ENCODE measurements around the gene GID8. TPM values are rescaled to one million over a fixed set of nuclear protein-coding genes. Genes with fewer than 3 reads are reported as not detected.

Gene GID8
- total RNA-seq, 1 experiment from 2014 or later: 37.2 TPM

- Histone ChIP-seq H3K36me3 (ENCODE audit: low read depth, low read length) (no peaks in the 10 kb centered on the region), H3K4me2 (ENCODE audit: low read length) (no peak overlapping the region), H3K4me3 (ENCODE audit: low read length) (no peak overlapping the region), H3F3A (ENCODE audit: low read length, unreplicated experiment) (no peaks in the 10 kb centered on the region), H3K27me3 (ENCODE audit: low read length) (peaks cover 11% of the 10 kb centered on the region), H3K9me2 (replicated peaks; ENCODE audit: low read length) (no peaks in the 10 kb centered on the region), H3K9ac (ENCODE audit: low read length) (no peak overlapping the region), H2AFZ (ENCODE audit: low read length) (no peak overlapping the region), H4K20me1 (ENCODE audit: low read length) (no peaks in the 10 kb centered on the region), H3K4me1 (ENCODE audit: insufficient read depth, low read length) (peaks cover 4% of the 10 kb centered on the region; the same call in 1 of the 2 replicates), H3K9me3 (ENCODE audit: low read length) (no peaks in the 10 kb centered on the region), H3K27ac (ENCODE audit: low read length) (no peak overlapping the region), H3K79me2 (ENCODE audit: low read length) (no peaks in the 10 kb centered on the region)
- ATAC-seq (no peak), DNase-seq (no peak)
- ChIA-PET POLR2A (ENCODE audit: unreplicated experiment) (interaction anchor here (0.5 kb wide), 1 partner anchor 67 kb away, joined by 4 read pairs; no protein-coding TSS in a partner anchor), CTCF (no interaction called here)
- TF ChIP-seq EZH2phosphoT487 (IDR thresholded peaks at IDR 0.05; ENCODE audit: borderline replicate concordance, low read length) (no peak), EZH2 (IDR thresholded peaks at IDR 0.05; ENCODE audit: low read length, unreplicated experiment) (no peak), CTCF (conservative IDR thresholded peaks at IDR 0.05; ENCODE audit: low read depth, low read length) (no peak)
- BruUV-seq (replicated peaks): no TSS peak
- intact Hi-C loops (cut with micrococcal nuclease): no loop called here
Observed at GRCh38 chr20:62967628-62968351, 29.8 kb downstream of the GID8 start.

- Histone ChIP-seq H3K27ac (ENCODE audit: low read length) (no peak overlapping the region), H3K9me3 (ENCODE audit: low read length) (no peaks in the 10 kb centered on the region), H3K9ac (ENCODE audit: low read length) (no peak overlapping the region), H3K4me1 (ENCODE audit: insufficient read depth, low read length) (peaks cover 5% of the 10 kb centered on the region; the same call in 1 of the 2 replicates), H3K4me3 (ENCODE audit: low read length) (no peak overlapping the region), H4K20me1 (ENCODE audit: low read length) (no peaks in the 10 kb centered on the region), H3K9me2 (replicated peaks; ENCODE audit: low read length) (no peaks in the 10 kb centered on the region), H3K36me3 (ENCODE audit: low read depth, low read length) (no peaks in the 10 kb centered on the region), H3F3A (ENCODE audit: low read length, unreplicated experiment) (no peaks in the 10 kb centered on the region), H2AFZ (ENCODE audit: low read length) (no peak overlapping the region), H3K4me2 (ENCODE audit: low read length) (no peak overlapping the region), H3K27me3 (ENCODE audit: low read length) (peaks cover 19% of the 10 kb centered on the region), H3K79me2 (ENCODE audit: low read length) (no peaks in the 10 kb centered on the region)
- DNase-seq (no peak), ATAC-seq (no peak)
- POLR2A ChIA-PET (ENCODE audit: unreplicated experiment): no interaction called here
- CTCF ChIA-PET: no interaction called here
- intact Hi-C loops (cut with micrococcal nuclease): no loop called here
- TF ChIP-seq EZH2 (IDR thresholded peaks at IDR 0.05; ENCODE audit: low read length, unreplicated experiment) (no peak), EZH2phosphoT487 (IDR thresholded peaks at IDR 0.05; ENCODE audit: borderline replicate concordance, low read length) (no peak), CTCF (conservative IDR thresholded peaks at IDR 0.05; ENCODE audit: low read depth, low read length) (no peak)
- no TSS peak for BruUV-seq (replicated peaks)
Observed at GRCh38 chr20:62968378-62969178, 30.6 kb downstream of the GID8 start.
